GM19193 (cell line): ENCODE results near the gene PCOLCE2.

Source experiments
- POLR2A ChIP-seq: IDR thresholded peaks from 4 replicates; pipeline ENCODE4 v1.6.1; 2011; ENCODE audit not compliant: insufficient read depth, insufficient read length; ENCODE audit errors: extremely low read depth

PCOLCE2 gene

DNA sequence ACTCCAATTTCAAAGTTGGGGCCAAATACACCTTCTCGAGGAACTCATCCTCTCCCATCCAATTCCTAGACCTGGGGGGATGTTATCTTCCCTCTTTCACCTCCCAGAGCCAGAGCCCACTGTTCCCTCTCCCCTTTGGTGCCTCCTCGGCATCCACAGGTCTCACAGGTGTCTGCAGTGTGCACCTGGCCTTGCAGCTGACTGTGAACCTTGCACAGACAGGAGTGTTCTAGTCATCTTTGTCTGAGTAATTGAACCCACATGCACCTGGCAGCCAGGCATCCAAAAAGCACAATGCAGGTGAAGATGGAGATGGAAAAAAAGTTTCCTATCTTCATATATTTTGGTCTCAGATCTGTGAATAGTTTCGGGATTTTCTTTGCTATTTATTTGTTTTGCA lies 30.8 kb downstream of the PCOLCE2 start:
- no peak for TF ChIP-seq POLR2A

DNA sequence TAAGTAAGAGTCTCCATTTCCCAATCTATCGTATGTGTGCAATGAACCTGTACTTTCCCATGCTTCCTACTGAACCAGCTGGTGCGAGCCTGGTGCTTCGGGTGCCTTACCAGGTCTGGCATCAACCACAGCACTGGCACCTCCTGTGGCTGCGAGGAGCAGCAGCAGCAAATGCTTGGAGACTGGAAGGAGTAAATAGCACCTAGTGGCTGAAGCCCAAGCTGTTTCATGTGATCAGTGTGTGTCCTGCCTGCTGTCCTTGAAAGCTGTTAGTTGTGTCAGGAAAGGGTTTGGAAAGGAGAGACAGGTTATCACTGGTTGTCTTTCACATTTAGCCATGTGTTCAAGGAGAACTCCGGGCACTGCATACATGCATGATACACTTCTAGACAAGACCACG lies 31.8 kb downstream of the PCOLCE2 start:
- TF ChIP-seq POLR2A, result no peak

DNA sequence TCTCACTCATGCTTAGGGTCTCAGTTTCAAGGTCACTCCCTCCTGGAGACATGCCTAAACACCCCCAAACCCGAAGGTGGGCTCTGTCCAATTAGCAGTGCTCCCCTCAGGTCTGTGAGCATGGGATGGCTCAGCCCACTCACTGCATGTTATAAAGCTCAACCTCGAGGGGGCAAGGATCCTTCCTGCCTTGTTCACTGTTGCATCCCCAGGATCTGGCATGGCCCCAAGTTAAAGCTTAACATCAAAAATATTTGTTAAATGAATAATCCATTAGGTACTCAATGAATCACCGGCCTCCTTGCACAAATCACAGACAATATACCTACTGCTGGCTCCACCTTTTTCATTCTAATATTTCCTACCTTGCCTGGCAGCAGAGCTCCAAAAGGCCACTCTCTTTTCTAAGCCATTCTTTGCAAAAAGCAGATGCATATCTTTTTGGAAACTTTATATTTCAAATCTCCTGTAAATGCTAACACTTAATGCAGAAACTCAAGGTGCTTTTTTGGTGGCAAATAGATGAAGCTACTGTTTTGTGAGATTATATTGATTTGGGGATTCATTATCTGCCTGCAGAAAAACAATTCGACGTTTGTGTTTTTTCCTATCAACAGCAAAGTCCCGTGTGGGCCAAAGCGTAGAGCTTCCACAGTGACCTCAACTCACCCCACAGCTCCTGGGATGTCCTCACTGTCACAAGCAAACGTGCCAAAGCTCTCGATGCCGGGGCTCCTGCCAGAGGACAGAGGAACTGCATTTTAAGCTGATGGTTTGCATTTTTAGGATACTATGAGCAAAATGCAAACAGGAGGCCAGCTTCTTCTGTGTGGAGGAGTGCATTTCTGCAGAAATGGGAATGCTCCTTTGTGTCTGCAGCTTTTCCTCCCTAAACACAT lies 35.4 kb downstream of the PCOLCE2 start:
- TF ChIP-seq POLR2A, result no peak

DNA sequence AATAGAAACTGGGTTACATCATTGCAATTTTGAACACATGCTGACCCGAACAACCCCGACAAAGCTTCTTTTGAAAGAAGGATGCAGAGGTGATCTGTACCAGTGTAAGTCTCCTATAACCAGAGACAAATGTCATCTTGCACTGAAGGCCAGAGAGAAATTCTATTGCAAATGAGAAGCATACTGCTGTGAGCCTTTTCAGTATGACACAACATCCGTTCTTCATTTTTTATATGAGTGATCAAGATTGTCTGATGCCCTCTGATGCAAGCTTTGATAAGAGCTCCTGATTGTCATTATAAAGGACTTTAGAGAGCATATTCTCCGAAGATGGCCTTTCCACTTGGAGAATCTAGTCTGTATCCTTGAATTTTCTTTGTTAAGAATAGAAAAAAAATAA lies 36.9 kb downstream of the PCOLCE2 start:
- no peak for TF ChIP-seq POLR2A

DNA sequence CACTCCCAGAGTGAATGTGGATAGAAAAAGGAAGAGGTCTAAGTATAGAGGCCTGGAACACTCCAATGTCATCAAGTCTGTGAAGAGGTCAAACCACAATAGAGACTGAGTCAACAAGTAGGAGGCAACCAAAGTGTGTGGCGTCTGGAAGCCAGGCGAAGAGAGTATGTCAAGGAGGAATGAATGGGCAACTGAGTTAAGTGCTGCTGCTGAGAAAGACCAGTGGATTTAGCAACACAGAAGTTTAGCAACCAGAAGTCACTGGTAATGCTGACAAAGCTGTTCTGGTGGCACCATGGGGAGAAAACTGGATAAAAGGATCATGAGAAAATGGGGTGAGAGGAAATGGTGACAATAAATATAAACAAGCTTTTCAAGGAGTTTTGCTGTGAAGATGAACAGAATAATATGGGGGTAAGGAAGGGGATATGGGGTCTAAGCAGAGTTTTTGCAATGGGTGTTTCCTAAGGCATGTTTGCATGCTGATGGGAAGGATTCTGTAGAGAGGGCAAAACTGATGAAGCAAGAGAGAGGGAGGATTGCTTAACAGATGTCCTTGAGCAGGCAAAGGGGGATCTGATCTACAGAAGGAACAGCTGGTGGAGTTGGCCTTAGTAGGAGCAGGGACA lies 38.4 kb downstream of the PCOLCE2 start:
- no peak for TF ChIP-seq POLR2A

DNA sequence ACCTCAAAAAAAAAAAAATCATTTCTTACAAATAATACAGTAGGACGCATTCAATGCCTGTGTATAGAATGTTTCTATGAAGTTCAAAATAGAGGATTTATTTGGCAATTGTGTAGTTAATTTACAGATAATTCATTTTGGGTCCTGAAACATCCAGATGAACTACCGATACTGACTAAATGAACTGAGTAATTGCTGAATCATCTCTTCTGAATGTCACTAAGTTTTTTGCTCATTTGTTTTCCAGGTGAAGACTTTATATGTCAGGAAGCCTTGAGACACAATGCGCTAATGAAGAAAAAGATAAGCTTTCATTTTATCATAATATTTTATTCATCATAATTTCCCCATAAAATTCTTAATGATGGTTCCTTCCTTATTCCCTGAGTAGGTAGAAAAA lies 39.7 kb downstream of the PCOLCE2 start:
- TF ChIP-seq POLR2A, result no peak

DNA sequence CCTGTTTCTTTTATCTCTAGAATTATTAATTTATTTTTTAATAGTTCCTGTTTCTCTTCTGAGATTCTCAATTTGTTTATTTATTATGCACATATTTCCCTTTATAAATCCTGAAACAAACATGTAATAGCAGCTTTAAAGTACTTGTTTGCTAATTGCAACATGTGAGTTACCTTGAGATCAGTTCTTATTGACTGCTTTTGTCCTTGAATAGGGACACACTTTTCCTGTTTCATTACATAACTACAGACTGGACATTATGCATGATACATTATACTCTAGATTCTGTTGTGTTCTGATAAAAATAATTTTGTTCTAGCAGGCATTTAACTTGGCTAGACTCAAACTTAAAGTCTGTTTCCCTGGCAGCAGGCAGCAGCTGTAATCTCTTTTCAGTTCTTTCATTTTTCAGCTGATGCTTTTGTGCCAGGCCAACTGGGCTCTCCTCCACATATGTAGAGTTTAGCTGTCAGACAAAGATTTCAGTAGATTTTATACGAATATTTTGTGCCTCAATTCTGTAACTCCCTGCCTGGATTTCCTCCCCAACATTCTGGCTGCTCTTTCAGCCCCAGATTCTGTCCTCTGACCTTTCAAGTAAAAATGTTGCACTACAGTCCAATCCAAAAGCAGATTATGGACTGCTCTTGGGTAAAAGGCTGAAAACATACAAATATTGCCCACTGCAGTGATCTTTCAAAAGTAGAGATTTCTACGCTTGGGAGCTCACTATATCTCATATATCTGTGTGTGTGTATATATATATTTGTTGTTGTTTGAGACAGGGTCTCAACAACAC lies 41.9 kb downstream of the PCOLCE2 start:
- TF ChIP-seq POLR2A, result no peak

DNA sequence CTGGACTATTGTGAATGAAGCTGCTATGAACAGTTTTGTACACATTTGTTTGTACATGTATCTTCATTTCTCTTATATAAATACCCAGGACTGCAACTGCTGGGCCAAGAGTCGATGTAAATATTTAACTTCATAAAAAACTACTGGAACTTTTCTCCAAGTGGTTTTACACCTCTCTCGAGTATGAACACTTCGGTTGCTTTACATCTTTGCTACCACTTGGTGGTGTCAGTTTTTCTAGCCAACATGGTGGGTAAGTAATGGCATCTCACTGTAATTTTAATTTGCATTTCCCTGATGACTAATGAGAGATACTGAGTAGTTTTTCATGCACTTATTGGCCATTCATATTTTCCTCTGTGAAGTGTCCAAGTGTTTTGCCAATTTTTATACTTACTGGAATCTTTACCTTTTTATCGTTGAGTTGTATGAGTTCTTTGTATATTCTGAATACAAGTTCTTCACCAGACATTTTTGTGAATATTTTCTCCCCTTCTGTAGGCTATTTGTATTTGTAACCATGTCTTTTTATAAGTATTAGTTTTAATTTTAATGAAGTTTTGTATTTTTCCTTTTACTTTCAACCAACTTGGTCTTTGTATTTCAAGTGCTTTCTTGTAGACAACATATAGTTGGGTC lies 44.4 kb downstream of the PCOLCE2 start:
- no peak for TF ChIP-seq POLR2A

DNA sequence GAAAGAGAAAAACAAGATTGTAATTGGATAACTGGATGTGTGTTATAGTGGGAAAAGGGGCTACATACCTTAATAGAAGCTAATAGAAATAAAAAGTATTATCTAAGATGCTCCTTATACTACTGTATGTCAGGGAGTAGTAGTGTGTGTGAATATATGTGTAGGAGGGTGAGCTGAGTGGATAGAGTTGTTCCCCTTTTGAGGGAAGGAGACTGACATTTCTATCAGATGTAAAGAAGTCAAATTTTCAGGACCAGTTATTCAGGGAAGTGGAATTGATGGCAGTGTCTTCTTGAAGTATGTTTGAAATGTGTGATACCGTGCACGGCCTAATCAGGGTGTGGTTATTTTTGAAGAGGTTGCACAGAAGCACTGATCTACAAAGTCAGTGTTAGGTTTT lies 49.1 kb downstream of the PCOLCE2 start:
- no peak for TF ChIP-seq POLR2A

DNA sequence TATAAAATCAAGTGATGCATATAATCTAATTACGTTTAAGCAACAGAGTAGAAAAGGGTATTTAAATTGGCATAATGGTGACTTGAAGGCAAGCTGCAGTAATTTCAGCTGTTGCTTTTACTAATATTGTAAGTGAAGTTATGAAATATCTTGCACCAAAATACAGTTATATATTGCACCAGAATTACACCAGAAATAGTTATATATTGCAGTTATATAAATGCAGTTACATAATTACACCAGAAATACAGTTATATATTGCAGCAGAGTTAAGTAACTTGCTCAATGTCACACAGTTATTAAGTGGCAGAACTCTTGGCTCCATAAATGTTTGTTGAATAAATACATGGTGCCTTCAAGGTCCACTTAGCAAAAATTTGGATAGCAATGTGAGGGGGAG lies 51.4 kb downstream of the PCOLCE2 start:
- no peak for TF ChIP-seq POLR2A

DNA sequence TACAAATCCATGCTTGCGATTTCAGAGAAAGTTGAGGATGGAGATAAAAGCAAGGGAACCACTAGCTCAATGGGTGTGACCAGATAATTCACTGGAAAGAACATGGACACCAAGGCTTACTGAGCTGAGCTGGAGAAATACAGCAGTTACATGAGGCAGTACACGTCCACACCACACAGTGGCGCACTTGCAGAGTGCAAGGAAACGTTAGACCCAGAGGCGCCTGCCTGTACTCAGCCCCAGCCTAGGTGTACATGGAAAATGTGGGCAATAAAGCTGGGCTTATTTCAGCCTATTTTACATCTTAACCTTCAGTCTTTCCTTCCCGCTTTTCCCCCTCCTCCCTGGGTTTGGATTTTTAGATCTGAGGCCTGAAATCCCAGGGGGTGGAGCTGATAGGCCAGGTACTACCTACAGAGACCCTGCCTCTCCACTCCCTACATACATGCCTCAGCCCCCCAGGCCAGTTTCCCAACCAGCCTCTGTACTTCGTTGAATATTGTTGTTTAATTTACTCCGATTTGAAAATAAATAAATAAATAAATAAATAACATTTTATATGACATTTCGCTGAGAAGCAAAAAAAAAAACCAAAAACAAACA lies 60.1 kb downstream of the PCOLCE2 start:
- TF ChIP-seq POLR2A, result no peak

DNA sequence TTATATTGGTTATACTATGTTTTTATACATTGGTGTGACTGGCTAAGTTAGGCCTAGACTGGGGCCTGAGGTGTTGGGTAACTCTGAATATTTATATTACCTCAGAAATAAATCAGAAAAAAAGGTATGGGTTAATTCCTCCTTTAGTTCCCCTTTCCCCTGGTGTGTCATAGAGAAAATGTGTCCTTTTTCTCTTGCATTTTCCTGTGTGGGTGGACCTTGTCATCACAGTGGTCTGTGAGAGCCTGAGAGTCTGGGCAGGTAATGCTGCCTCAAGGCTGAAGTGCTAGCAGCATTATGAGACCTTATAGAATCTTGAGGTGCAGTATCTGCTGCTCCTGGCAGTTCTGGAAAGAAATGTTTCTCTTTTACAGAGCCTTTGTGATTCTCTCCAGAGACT lies 69.7 kb downstream of the PCOLCE2 start:
- no peak for TF ChIP-seq POLR2A

DNA sequence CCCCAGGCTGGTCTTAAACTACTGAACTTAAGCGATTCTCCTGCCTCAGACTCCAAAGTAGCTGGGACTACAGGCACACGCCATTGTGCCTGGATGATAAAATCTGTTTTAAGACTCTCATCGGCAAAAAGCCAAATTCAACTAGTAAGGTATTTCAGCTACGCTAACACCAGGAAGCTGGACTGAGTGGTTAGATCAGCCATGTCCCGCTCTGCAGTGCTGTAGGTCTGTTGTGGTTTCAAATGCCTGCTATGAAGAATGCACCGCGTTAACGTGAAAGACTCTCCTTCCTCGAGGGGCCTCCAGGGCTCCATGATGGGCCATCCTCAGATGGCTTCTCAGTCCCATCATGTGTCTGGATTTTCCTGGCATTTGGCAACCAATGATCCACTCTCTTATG lies 70.2 kb downstream of the PCOLCE2 start:
- TF ChIP-seq POLR2A, result no peak

DNA sequence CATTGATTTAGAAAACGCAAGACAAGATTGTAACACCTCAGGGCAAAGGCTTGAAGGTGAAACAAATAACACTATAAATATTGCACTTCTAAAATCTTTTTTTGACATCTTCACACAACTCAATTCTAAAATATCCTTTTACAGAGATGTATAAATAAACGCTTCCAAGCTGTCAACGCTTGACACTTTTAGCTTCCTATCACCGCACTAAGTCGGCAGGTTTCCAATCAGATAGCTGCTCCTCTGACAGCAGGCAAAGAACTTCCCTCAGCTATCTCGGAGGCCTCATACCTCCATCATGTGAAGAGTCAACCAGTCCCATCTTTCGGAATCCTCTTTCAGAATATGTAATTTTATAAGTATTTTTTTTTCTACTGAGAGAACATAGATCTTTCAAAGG lies 71.0 kb downstream of the PCOLCE2 start:
- no peak for TF ChIP-seq POLR2A

DNA sequence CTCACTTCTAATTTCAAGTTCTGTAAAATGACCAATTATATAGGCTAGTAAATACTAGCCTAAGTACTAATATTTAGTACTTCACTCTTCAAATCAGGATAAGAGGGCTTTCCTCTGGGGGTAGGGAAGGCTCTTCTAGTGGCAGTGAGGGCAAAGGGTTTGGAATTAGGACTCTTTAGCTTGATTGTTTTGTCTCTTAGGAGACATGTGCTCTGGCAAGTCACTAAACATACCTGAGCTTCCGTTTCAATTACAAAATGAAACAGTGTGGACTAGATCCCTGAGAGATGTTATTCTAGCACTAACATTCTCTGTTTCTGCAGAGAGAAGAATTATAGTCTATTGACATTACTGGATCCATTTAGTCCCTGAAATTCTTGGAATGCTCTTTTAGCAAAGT lies 71.5 kb downstream of the PCOLCE2 start:
- TF ChIP-seq POLR2A, result no peak
